ENCODE measurements around the gene UNC79.

The UNC79 gene

GRCh38 chr14:93396456-93396855 lies 34.3 kb upstream of the UNC79 start:
- no peaks in the 10 kb centered on the region for H3K9me3 ChIP-seq (ENCODE audit: insufficient read depth, low read length)
- H3F3A ChIP-seq (ENCODE audit: insufficient read depth) = no peaks in the 10 kb centered on the region
- no peaks in the 10 kb centered on the region for H4K20me1 ChIP-seq (ENCODE audit: low read depth, low read length)
- no peaks in the 10 kb centered on the region for H3K36me3 ChIP-seq (ENCODE audit: low read length)
- H3K27me3 ChIP-seq (ENCODE audit: low read length) = no peaks in the 10 kb centered on the region
- H3K9me2 ChIP-seq (replicated peaks; ENCODE audit: insufficient read depth, low read length) = no peaks in the 10 kb centered on the region; the same call in 1 of the 2 replicates
- H3K9ac ChIP-seq (ENCODE audit: low read length) = no peak overlapping the region
- no peak overlapping the region for H3K4me3 ChIP-seq (ENCODE audit: insufficient read depth, low read length, poor library complexity, severe bottlenecking)
- no peak for TF ChIP-seq CTCF (IDR thresholded peaks at IDR 0.05; ENCODE audit: insufficient read depth, low read length, poor library complexity, severe bottlenecking)
- TF ChIP-seq EZH2phosphoT487 (conservative IDR thresholded peaks at IDR 0.05; ENCODE audit: low read length) = no peak
- H3K4me2 ChIP-seq (ENCODE audit: low read depth, low read length, poor library complexity, severe bottlenecking) = no peak overlapping the region
- H2AFZ ChIP-seq (ENCODE audit: low read depth, low read length, severe bottlenecking) = no peak overlapping the region
- no peak overlapping the region for H3K27ac ChIP-seq (ENCODE audit: low read depth, low read length)
- H3K79me2 ChIP-seq (ENCODE audit: insufficient read depth, low read length) = no peaks in the 10 kb centered on the region

- no peaks in the 10 kb centered on the region for H3K79me2 ChIP-seq (ENCODE audit: insufficient read depth, low read length)
- H2AFZ ChIP-seq (ENCODE audit: low read depth, low read length, severe bottlenecking) = no peak overlapping the region
- no peak overlapping the region for H3K4me3 ChIP-seq (ENCODE audit: insufficient read depth, low read length, poor library complexity, severe bottlenecking)
- no peaks in the 10 kb centered on the region for H4K20me1 ChIP-seq (ENCODE audit: low read depth, low read length)
- no peak overlapping the region for H3K9ac ChIP-seq (ENCODE audit: low read length)
- TF ChIP-seq CTCF (IDR thresholded peaks at IDR 0.05; ENCODE audit: insufficient read depth, low read length, poor library complexity, severe bottlenecking) (no peak), EZH2phosphoT487 (conservative IDR thresholded peaks at IDR 0.05; ENCODE audit: low read length) (no peak)
- H3K9me2 ChIP-seq (replicated peaks; ENCODE audit: insufficient read depth, low read length) = no peaks in the 10 kb centered on the region; the same call in 1 of the 2 replicates
- no peaks in the 10 kb centered on the region for H3F3A ChIP-seq (ENCODE audit: insufficient read depth)
- H3K4me2 ChIP-seq (ENCODE audit: low read depth, low read length, poor library complexity, severe bottlenecking) = no peak overlapping the region
- no peaks in the 10 kb centered on the region for H3K36me3 ChIP-seq (ENCODE audit: low read length)
- no peak overlapping the region for H3K27ac ChIP-seq (ENCODE audit: low read depth, low read length)
- H3K27me3 ChIP-seq (ENCODE audit: low read length) = no peaks in the 10 kb centered on the region
- no peaks in the 10 kb centered on the region for H3K9me3 ChIP-seq (ENCODE audit: insufficient read depth, low read length)
Measured at GRCh38 chr14:93398491-93398890, 32.2 kb upstream of the UNC79 start.

- no peak for TF ChIP-seq EZH2phosphoT487 (conservative IDR thresholded peaks at IDR 0.05; ENCODE audit: low read length)
- TF ChIP-seq CTCF (IDR thresholded peaks at IDR 0.05; ENCODE audit: insufficient read depth, low read length, poor library complexity, severe bottlenecking) = no peak
- H3F3A ChIP-seq (ENCODE audit: insufficient read depth) = no peaks in the 10 kb centered on the region
- H3K9ac ChIP-seq (ENCODE audit: low read length) = no peak overlapping the region
- no peaks in the 10 kb centered on the region for H3K9me3 ChIP-seq (ENCODE audit: insufficient read depth, low read length)
- H3K27ac ChIP-seq (ENCODE audit: low read depth, low read length) = no peak overlapping the region
- no peaks in the 10 kb centered on the region for H4K20me1 ChIP-seq (ENCODE audit: low read depth, low read length)
- H2AFZ ChIP-seq (ENCODE audit: low read depth, low read length, severe bottlenecking) = no peak overlapping the region
- no peaks in the 10 kb centered on the region for H3K79me2 ChIP-seq (ENCODE audit: insufficient read depth, low read length)
- H3K4me2 ChIP-seq (ENCODE audit: low read depth, low read length, poor library complexity, severe bottlenecking) = no peak overlapping the region
- no peak overlapping the region for H3K4me3 ChIP-seq (ENCODE audit: insufficient read depth, low read length, poor library complexity, severe bottlenecking)
- no peaks in the 10 kb centered on the region for H3K9me2 ChIP-seq (replicated peaks; ENCODE audit: insufficient read depth, low read length)
- no peaks in the 10 kb centered on the region for H3K27me3 ChIP-seq (ENCODE audit: low read length)
- no peaks in the 10 kb centered on the region for H3K36me3 ChIP-seq (ENCODE audit: low read length)
Measured at GRCh38 chr14:93402951-93403350, 27.8 kb upstream of the UNC79 start.
